SK-N-SH (cell line): ENCODE data around the gene TARS1. TPM values are rescaled to one million over a fixed set of nuclear protein-coding genes. Genes with fewer than 3 reads are reported as not detected.

Experiments used
- CTCF ChIA-PET: fragments of 300-600, 350-600 bp; formaldehyde crosslinking; extraction: SDS; loops from one replicate; lab custom pipeline; 2021; lab: Yijun Ruan, JAX
- POLR2A ChIA-PET: fragments of 350-600 bp; sonication (Branson Sonifier 250); formaldehyde crosslinking; extraction: SDS; loops from one replicate; lab custom pipeline; 2020; ENCODE audit warnings: antibody characterized with exemption, inconsistent platforms; lab: Yijun Ruan, JAX
- DNase-seq: peaks from one replicate; pipeline ENCODE4 v3.0.0; 2012
- H2AFZ ChIP-seq: fragments of 200-600 bp; sonication (generic); 2 replicates; pipeline ENCODE4 v1.8.1; 2016; ENCODE audit warnings: antibody characterized with exemption, mild to moderate bottlenecking, low read depth
- H3F3A ChIP-seq: fragments of 200-600 bp; sonication (generic); replicated peaks from 2 replicates; pipeline ENCODE3; 2016; ENCODE audit warnings: antibody characterized with exemption, mild to moderate bottlenecking; ENCODE audit not compliant: insufficient read depth
- H3K27ac ChIP-seq, 2 experiments: fragments of 200-500 bp in 1 of 2; fragments of 200-600 bp in 1 of 2; sonication (Bioruptor generic) in 1 of 2; sonication (generic), shearing (Covaris generic) in 1 of 2; 2 replicates each; pipeline versions ENCODE4 v1.5.1 to v1.6.1; 2014 to 2016; ENCODE audit warnings: low read depth in 2 of 2, inconsistent platforms in 1 of 2, low read length in 1 of 2, mild to moderate bottlenecking in 1 of 2, mixed read lengths in 1 of 2
- H3K27me3 ChIP-seq: fragments of 200-600 bp; sonication (generic), shearing (Covaris generic); 2 replicates; pipeline ENCODE4 v1.6.1; 2016; ENCODE audit warnings: mixed run types; ENCODE audit not compliant: insufficient read depth
- H3K36me3 ChIP-seq, 2 experiments: fragments of 200-500 bp in 1 of 2; fragments of 200-600 bp in 1 of 2; sonication (Bioruptor generic) in 1 of 2; sonication (generic) in 1 of 2; replicated peaks in 1 of 2; 2 replicates each; pipeline versions ENCODE3 to v1.5.1; 2014 to 2016; ENCODE audit warnings: low read length in 1 of 2, mild to moderate bottlenecking in 1 of 2; ENCODE audit not compliant: insufficient read depth in 2 of 2, control insufficient read depth in 1 of 2
- H3K4me1 ChIP-seq, 2 experiments: fragments of 200-500 bp in 1 of 2; fragments of 200-600 bp in 1 of 2; sonication (Bioruptor generic) in 1 of 2; sonication (generic), shearing (Covaris generic) in 1 of 2; 2 replicates each; pipeline versions ENCODE4 v1.5.1 to v1.6.1; 2014 to 2016; ENCODE audit warnings: low read depth in 1 of 2, low read length in 1 of 2, mixed run types in 1 of 2; ENCODE audit not compliant: insufficient read depth in 2 of 2, control insufficient read depth in 1 of 2
- H3K4me2 ChIP-seq: fragments of 200-600 bp; sonication (generic), shearing (Covaris generic); 2 replicates; pipeline ENCODE4 v1.6.1; 2017; ENCODE audit warnings: mixed run types
- H3K4me3 ChIP-seq, 2 experiments: fragments of 200-500 bp in 1 of 2; fragments of 200-600 bp in 1 of 2; sonication (Bioruptor generic) in 1 of 2; sonication (generic), shearing (Covaris generic) in 1 of 2; 2 replicates each; pipeline versions ENCODE4 v1.5.1 to v1.8.1; 2014 to 2016; ENCODE audit warnings: low read depth in 2 of 2, inconsistent platforms in 1 of 2, low read length in 1 of 2, mild to moderate bottlenecking in 1 of 2, mixed read lengths in 1 of 2, moderate library complexity in 1 of 2
- H3K79me2 ChIP-seq: fragments of 200-600 bp; sonication (generic); 2 replicates; pipeline ENCODE4 v1.8.1; 2017; ENCODE audit warnings: mild to moderate bottlenecking; ENCODE audit not compliant: insufficient read depth
- H3K9ac ChIP-seq: fragments of 200-600 bp; sonication (generic); 2 replicates; pipeline ENCODE4 v1.6.1; 2017; ENCODE audit warnings: mixed run types
- H3K9me2 ChIP-seq: fragments of 200-600 bp; sonication (generic); 2 replicates; pipeline ENCODE4 v1.6.1; 2017; ENCODE audit warnings: mixed run types
- H3K9me3 ChIP-seq: fragments of 200-600 bp; sonication (generic); 2 replicates; pipeline ENCODE4 v1.6.1; 2017; ENCODE audit warnings: mixed run types, mild to moderate bottlenecking, moderate library complexity
- H4K20me1 ChIP-seq: fragments of 200-600 bp; sonication (generic); 2 replicates; pipeline ENCODE4 v1.6.1; 2017; ENCODE audit warnings: mild to moderate bottlenecking, mixed run types; ENCODE audit not compliant: insufficient read depth
- FOSL2 ChIP-seq: IDR thresholded peaks from 2 replicates; pipeline ENCODE4 v1.4.0; 2012; ENCODE audit warnings: low read depth, mild to moderate bottlenecking, moderate library complexity, borderline replicate concordance
- FOXM1 ChIP-seq: IDR thresholded peaks from 2 replicates; pipeline ENCODE4 v1.4.0; 2012; ENCODE audit warnings: low read depth, mild to moderate bottlenecking
- IRF3 ChIP-seq: fragments of 150-350 bp; IDR thresholded peaks from 2 replicates; pipeline ENCODE4 v1.6.1; 2016; ENCODE audit warnings: mild to moderate bottlenecking, low read depth, low read length
- MXI1 ChIP-seq: IDR thresholded peaks from 2 replicates; pipeline ENCODE4 v1.6.1; 2012; ENCODE audit warnings: mild to moderate bottlenecking, low read depth, low read length, improper control_type of control experiment
- NRF1 ChIP-seq: IDR thresholded peaks from 2 replicates; pipeline ENCODE4 v1.6.1; 2012; ENCODE audit warnings: low read depth, mild to moderate bottlenecking, low read length
- PBX3 ChIP-seq: IDR thresholded peaks from 2 replicates; pipeline ENCODE4; 2012
- POLR2AphosphoS5 ChIP-seq: IDR thresholded peaks from 2 replicates; pipeline ENCODE4 v1.6.1; 2012; ENCODE audit warnings: low read depth, low read length
- RAD21 ChIP-seq: IDR thresholded peaks from 2 replicates; pipeline ENCODE4 v1.6.1; 2012; ENCODE audit warnings: mild to moderate bottlenecking, low read length
- RCOR1 ChIP-seq: fragments of 150-350 bp; IDR thresholded peaks from 2 replicates; pipeline ENCODE4 v1.6.1; 2017; ENCODE audit warnings: antibody characterized with exemption, low read length
- RFX5 ChIP-seq: IDR thresholded peaks from 2 replicates; pipeline ENCODE4 v1.6.1; 2012; ENCODE audit warnings: mild to moderate bottlenecking, improper control_type of control experiment, low read length
- SIN3A ChIP-seq: IDR thresholded peaks from 2 replicates; pipeline ENCODE4 v1.6.1; 2012; ENCODE audit warnings: low read depth, mild to moderate bottlenecking, low read length, moderate library complexity, borderline replicate concordance
- WGBS: methylation state at CpG from one replicate; pipeline ENCODE4 v1.1.6; 2017; ENCODE audit warnings: low lambda C conversion rate; 5-methylcytosine and 5-hydroxymethylcytosine counted together
- polyA plus RNA-seq, 3 experiments: library from polyadenylated mRNA; depleted of rRNA; stranded (reverse); fragments of >200 nt; gene quantifications; 2 replicates each; pipeline ENCODE4 v1.2.3, GENCODE V29; 2012
- TF ChIP-seq, protein P1 (sequence below): fragments of 150-350 bp; IDR thresholded peaks from 2 replicates; pipeline ENCODE4 v1.6.1; 2017; ENCODE audit warnings: antibody characterized with exemption, low read length, low read depth, borderline replicate concordance
- TF ChIP-seq, protein P2 (sequence below): IDR thresholded peaks from 2 replicates; pipeline ENCODE4 v1.4.0; 2012; ENCODE audit warnings: low read depth
- TF ChIP-seq, protein P3 (sequence below): fragments of 200-600 bp; sonication (generic); IDR thresholded peaks from 2 replicates; pipeline ENCODE4 v1.6.1; 2017; ENCODE audit warnings: antibody characterized with exemption, mild to moderate bottlenecking, moderate library complexity

The TARS1 gene
- polyA plus RNA-seq, 1 of the 3 experiments (the other 2 are of a cell fraction), result 58.4 TPM

- TF ChIP-seq MXI1 (no peak), RFX5 (no peak), FOSL2 (no peak), POLR2AphosphoS5 (no peak), SIN3A (no peak), FOXM1 (no peak), IRF3 (no peak), RCOR1 (no peak)
- TF ChIP-seq, protein P1, sequence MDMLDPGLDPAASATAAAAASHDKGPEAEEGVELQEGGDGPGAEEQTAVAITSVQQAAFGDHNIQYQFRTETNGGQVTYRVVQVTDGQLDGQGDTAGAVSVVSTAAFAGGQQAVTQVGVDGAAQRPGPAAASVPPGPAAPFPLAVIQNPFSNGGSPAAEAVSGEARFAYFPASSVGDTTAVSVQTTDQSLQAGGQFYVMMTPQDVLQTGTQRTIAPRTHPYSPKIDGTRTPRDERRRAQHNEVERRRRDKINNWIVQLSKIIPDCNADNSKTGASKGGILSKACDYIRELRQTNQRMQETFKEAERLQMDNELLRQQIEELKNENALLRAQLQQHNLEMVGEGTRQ, result no peak
- TF ChIP-seq, protein P2, sequence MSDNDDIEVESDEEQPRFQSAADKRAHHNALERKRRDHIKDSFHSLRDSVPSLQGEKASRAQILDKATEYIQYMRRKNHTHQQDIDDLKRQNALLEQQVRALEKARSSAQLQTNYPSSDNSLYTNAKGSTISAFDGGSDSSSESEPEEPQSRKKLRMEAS, result no peak
Measured at GRCh38 chr5:33472805-33473409, 32.1 kb downstream of the TARS1 start (continued).

DNA sequence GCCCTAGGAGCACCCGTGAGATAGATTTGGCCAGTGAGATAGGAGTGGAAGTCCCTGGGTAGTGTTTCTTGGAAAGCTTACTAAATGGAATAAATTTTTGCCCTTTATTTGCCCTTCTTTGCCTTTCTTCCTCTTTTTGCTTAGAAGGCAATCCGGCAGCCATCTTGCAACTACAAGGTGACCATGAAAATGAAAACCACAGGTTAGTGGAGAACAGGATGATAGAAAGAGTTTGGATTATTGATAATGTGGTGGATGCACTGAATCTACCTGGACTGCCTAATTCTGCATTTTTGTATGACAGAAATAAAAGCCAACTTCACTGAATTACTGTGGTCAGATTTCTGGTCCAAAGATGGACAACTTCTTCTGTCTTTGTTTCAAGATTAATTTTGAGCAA, 33.2 kb downstream of the TARS1 start:
- Histone ChIP-seq H3K4me3 (no peak overlapping the region), H3K27me3 (no peaks in the 10 kb centered on the region), H3K9ac (no peak overlapping the region)
- 100% methylated on average over 2 of the region's 2 CpGs for WGBS
- POLR2A ChIA-PET, result no interaction called here
- TF ChIP-seq NRF1 (no peak), RAD21 (no peak), FOXM1 (no peak), PBX3 (no peak)
- TF ChIP-seq, protein P3, sequence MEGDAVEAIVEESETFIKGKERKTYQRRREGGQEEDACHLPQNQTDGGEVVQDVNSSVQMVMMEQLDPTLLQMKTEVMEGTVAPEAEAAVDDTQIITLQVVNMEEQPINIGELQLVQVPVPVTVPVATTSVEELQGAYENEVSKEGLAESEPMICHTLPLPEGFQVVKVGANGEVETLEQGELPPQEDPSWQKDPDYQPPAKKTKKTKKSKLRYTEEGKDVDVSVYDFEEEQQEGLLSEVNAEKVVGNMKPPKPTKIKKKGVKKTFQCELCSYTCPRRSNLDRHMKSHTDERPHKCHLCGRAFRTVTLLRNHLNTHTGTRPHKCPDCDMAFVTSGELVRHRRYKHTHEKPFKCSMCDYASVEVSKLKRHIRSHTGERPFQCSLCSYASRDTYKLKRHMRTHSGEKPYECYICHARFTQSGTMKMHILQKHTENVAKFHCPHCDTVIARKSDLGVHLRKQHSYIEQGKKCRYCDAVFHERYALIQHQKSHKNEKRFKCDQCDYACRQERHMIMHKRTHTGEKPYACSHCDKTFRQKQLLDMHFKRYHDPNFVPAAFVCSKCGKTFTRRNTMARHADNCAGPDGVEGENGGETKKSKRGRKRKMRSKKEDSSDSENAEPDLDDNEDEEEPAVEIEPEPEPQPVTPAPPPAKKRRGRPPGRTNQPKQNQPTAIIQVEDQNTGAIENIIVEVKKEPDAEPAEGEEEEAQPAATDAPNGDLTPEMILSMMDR, result no peak
- TF ChIP-seq, all 33 proteins: peak for 0
- Histone ChIP-seq H2AFZ (no peak overlapping the region), H3K9me3 (no peaks in the 10 kb centered on the region), H3F3A (peaks cover 4% of the 10 kb centered on the region), H3K36me3 (peaks cover 53 to 67% of the 10 kb centered on the region in 2 experiments), H3K4me1 (no peaks in the 10 kb centered on the region; a peak in 1 of 4 replicates), H3K27ac (no peak overlapping the region), H4K20me1 (peaks cover 10% of the 10 kb centered on the region; the same call in 1 of the 2 replicates), H3K9me2 (no peaks in the 10 kb centered on the region), H3K79me2 (no peaks in the 10 kb centered on the region), H3K4me2 (no peak overlapping the region)
- CTCF ChIA-PET, result no interaction called here
- no peak for DNase-seq
